GM18511 (cell line): ENCODE results near the gene AUH.
"Not testable (repeated sequence)": the region's sequence is repeated elsewhere in the genome, so short reads cannot be mapped to it uniquely, and the experiment has no call there.

Source experiments
- ATAC-seq: cut with Tn5 transposase; IDR thresholded peaks from one replicate; pipeline ENCODE4 v1.9.1; 2021; ENCODE audit warnings: mild to moderate bottlenecking, moderate library complexity; ENCODE audit not compliant: unreplicated experiment

AUH gene

GRCh38 chr9:91361291-91362050 is at the start of gene AUH:
Gene AUH, minus strand, starts transcription at chr9:91361918. Its CDS starts 29 bp downstream, at chr9:91361889.
- ATAC-seq: peak; percentile 91

GRCh38 chr9:91411096-91411771 is 49.5 kb upstream of the AUH start:
- ATAC-seq: no peak

- no peak for ATAC-seq
Observed at GRCh38 chr9:91410161-91410560, 48.4 kb upstream of the AUH start.

- no peak for ATAC-seq
Observed at GRCh38 chr9:91408475-91408874, 46.8 kb upstream of the AUH start.

GRCh38 chr9:91407580-91408318 is 46.0 kb upstream of the AUH start:
- no peak for ATAC-seq

GRCh38 chr9:91405343-91406077 is 43.8 kb upstream of the AUH start:
- no peak for ATAC-seq

GRCh38 chr9:91403665-91404543 is 42.2 kb upstream of the AUH start:
- ATAC-seq: no peak

- no peak for ATAC-seq
Observed at GRCh38 chr9:91398926-91399325, 37.2 kb upstream of the AUH start.

GRCh38 chr9:91395553-91396471 is 34.1 kb upstream of the AUH start:
- peak; percentile 82 for ATAC-seq

- no peak for ATAC-seq
Observed at GRCh38 chr9:91395106-91395552, 33.4 kb upstream of the AUH start.

- ATAC-seq: no peak
Observed at GRCh38 chr9:91393826-91394225, 32.1 kb upstream of the AUH start.

- ATAC-seq: no peak
Observed at GRCh38 chr9:91392435-91392834, 30.7 kb upstream of the AUH start.

GRCh38 chr9:91391818-91392217 is 30.1 kb upstream of the AUH start:
- no peak for ATAC-seq

- no peak for ATAC-seq
Observed at GRCh38 chr9:91391412-91391811, 29.7 kb upstream of the AUH start.

- not testable (repeated sequence) for ATAC-seq
Observed at GRCh38 chr9:91389686-91390085, 28.0 kb upstream of the AUH start.

GRCh38 chr9:91386765-91387164 is 25.0 kb upstream of the AUH start:
- no peak for ATAC-seq

GRCh38 chr9:91384954-91385353 is 23.2 kb upstream of the AUH start:
- no peak for ATAC-seq

GRCh38 chr9:91383577-91383976 is 21.9 kb upstream of the AUH start:
- no peak for ATAC-seq

- no peak for ATAC-seq
Observed at GRCh38 chr9:91382298-91382697, 20.6 kb upstream of the AUH start.
